IMR-90 (cell line): ENCODE results near the gene PODXL. TPM values are rescaled to one million over a fixed set of nuclear protein-coding genes. Genes with fewer than 3 reads are reported as not detected.

Source experiments
- ATAC-seq: fragments of 200-7000 bp; cut with Tn5 transposase; 2 replicates; pipeline ENCODE4 v1.9.1; 2020; ENCODE audit warnings: low read depth, mild to moderate bottlenecking, moderate library complexity
- BruUV-seq: library from RNA; stranded (reverse); fragments of 400-500 nt; replicated peaks from 2 replicates; lab custom pipeline; 2021; lab: Mats Ljungman, UMichigan
- CTCF ChIA-PET: fragments of 300-600 bp; formaldehyde crosslinking; extraction: SDS; loops from one replicate; lab custom pipeline; 2021; ENCODE audit warnings: antibody characterized with exemption; lab: Yijun Ruan, JAX
- POLR2A ChIA-PET: fragments of 300-600 bp; sonication (Branson Sonifier 250); formaldehyde crosslinking; loops from one replicate; lab custom pipeline; 2022; ENCODE audit warnings: antibody characterized with exemption; ENCODE audit not compliant: unreplicated experiment; lab: Charles Lee
- DNase-seq: peaks from one replicate; pipeline ENCODE4 v3.0.0; 2013
- H2AFZ ChIP-seq: replicated peaks from 2 replicates; pipeline ENCODE3; 2013; ENCODE audit warnings: low read length, mild to moderate bottlenecking; ENCODE audit not compliant: poor library complexity
- H2AK5ac ChIP-seq: 2 replicates; pipeline ENCODE4 v1.6.1; 2013; ENCODE audit warnings: low read depth, low read length, inconsistent platforms
- H2AK9ac ChIP-seq: replicated peaks from 2 replicates; pipeline ENCODE3; 2013; ENCODE audit warnings: mild to moderate bottlenecking, low read depth, low read length, moderate library complexity; ENCODE audit not compliant: poor library complexity
- H2BK120ac ChIP-seq: 2 replicates; pipeline ENCODE4 v1.6.1; 2013; ENCODE audit warnings: low read depth, low read length, inconsistent platforms
- H2BK15ac ChIP-seq: 3 replicates; pipeline ENCODE4 v1.6.1; 2013; ENCODE audit warnings: low read depth, low read length, inconsistent platforms
- H2BK20ac ChIP-seq: 2 replicates; pipeline ENCODE4 v1.6.1; 2013; ENCODE audit warnings: low read depth, mild to moderate bottlenecking, inconsistent platforms, low read length, moderate library complexity
- H2BK5ac ChIP-seq: 2 replicates; pipeline ENCODE4 v1.6.1; 2013; ENCODE audit warnings: mild to moderate bottlenecking, low read depth, low read length, inconsistent platforms; ENCODE audit not compliant: poor library complexity, severe bottlenecking
- H3K14ac ChIP-seq: replicated peaks from 2 replicates; pipeline ENCODE4 v1.6.1; 2013; ENCODE audit warnings: low read depth, low read length, inconsistent platforms
- H3K18ac ChIP-seq: 2 replicates; pipeline ENCODE4 v1.6.1; 2013; ENCODE audit warnings: low read depth, low read length, control low read depth
- H3K23ac ChIP-seq: 2 replicates; pipeline ENCODE4 v1.6.1; 2013; ENCODE audit warnings: low read depth, low read length, inconsistent platforms
- H3K27ac ChIP-seq: 2 replicates; pipeline ENCODE4 v1.5.1; 2013; ENCODE audit warnings: mild to moderate bottlenecking, control low read depth, low read length; ENCODE audit not compliant: insufficient read depth
- H3K27me3 ChIP-seq: 2 replicates; pipeline ENCODE4 v1.6.1; 2013; ENCODE audit warnings: low read length; ENCODE audit not compliant: control insufficient read depth, insufficient read depth
- H3K36me3 ChIP-seq: 2 replicates; pipeline ENCODE4 v1.6.1; 2013; ENCODE audit warnings: low read length, mixed read lengths; ENCODE audit not compliant: control insufficient read depth, insufficient read depth
- H3K4ac ChIP-seq: 2 replicates; pipeline ENCODE4 v1.6.1; 2013; ENCODE audit warnings: low read depth, low read length, inconsistent platforms
- H3K4me1 ChIP-seq: 2 replicates; pipeline ENCODE4 v1.6.1; 2013; ENCODE audit warnings: low read length, mixed read lengths; ENCODE audit not compliant: control insufficient read depth, insufficient read depth
- H3K4me2 ChIP-seq: 2 replicates; pipeline ENCODE4 v1.6.1; 2013; ENCODE audit warnings: low read depth, mild to moderate bottlenecking, control low read depth, low read length, moderate library complexity
- H3K4me3 ChIP-seq: 2 replicates; pipeline ENCODE4 v1.5.1; 2013; ENCODE audit warnings: low read depth, mild to moderate bottlenecking, control low read depth, low read length, moderate library complexity; ENCODE audit not compliant: insufficient read depth
- H3K56ac ChIP-seq: 2 replicates; pipeline ENCODE4 v1.6.1; 2013; ENCODE audit warnings: low read length, inconsistent platforms; ENCODE audit not compliant: insufficient read depth; ENCODE audit errors: extremely low read depth
- H3K79me1 ChIP-seq, 2 experiments: 2 replicates each; pipeline ENCODE4 v1.6.1; 2013; ENCODE audit warnings: low read length in 2 of 2, inconsistent platforms in 1 of 2, low read depth in 1 of 2
- H3K9ac ChIP-seq: 2 replicates; pipeline ENCODE4 v1.6.1; 2013; ENCODE audit warnings: low read depth, low read length, control low read depth
- H3K9me1 ChIP-seq: 2 replicates; pipeline ENCODE4 v1.6.1; 2013; ENCODE audit warnings: low read length, inconsistent platforms; ENCODE audit not compliant: insufficient read depth
- H3K9me3 ChIP-seq: 2 replicates; pipeline ENCODE4 v1.6.1; 2013; ENCODE audit warnings: low read length; ENCODE audit not compliant: control insufficient read depth, insufficient read depth
- H4K20me1 ChIP-seq: 2 replicates; pipeline ENCODE4 v1.6.1; 2013; ENCODE audit warnings: low read length, inconsistent platforms; ENCODE audit not compliant: insufficient read depth
- H4K5ac ChIP-seq: 2 replicates; pipeline ENCODE4 v1.6.1; 2013; ENCODE audit warnings: mild to moderate bottlenecking, low read depth, low read length, control low read depth
- H4K8ac ChIP-seq, 2 experiments: 2 replicates each; pipeline ENCODE4 v1.6.1; 2013; ENCODE audit warnings: low read depth in 2 of 2, low read length in 2 of 2, control low read depth in 1 of 2, inconsistent platforms in 1 of 2
- H4K91ac ChIP-seq: 2 replicates; pipeline ENCODE4 v1.6.1; 2013; ENCODE audit warnings: low read depth, low read length, inconsistent platforms; ENCODE audit not compliant: insufficient read depth
- BHLHE40 ChIP-seq: fragments of 150-350 bp; IDR thresholded peaks from 2 replicates; pipeline ENCODE4 v1.6.1; 2016; ENCODE audit warnings: mild to moderate bottlenecking, low read depth, low read length
- CHD1 ChIP-seq: IDR thresholded peaks from 2 replicates; pipeline ENCODE4 v1.6.1; 2012; ENCODE audit warnings: low read depth, low read length, improper control_type of control experiment
- CTCF ChIP-seq: conservative IDR thresholded peaks from 2 replicates; pipeline ENCODE4 v1.5.1; 2012; ENCODE audit warnings: mild to moderate bottlenecking, low read depth, low read length, improper control_type of control experiment
- FOS ChIP-seq: fragments of 150-350 bp; IDR thresholded peaks from 2 replicates; pipeline ENCODE4 v1.6.1; 2016; ENCODE audit warnings: low read depth, low read length
- MAFK ChIP-seq: IDR thresholded peaks from 2 replicates; pipeline ENCODE4 v1.6.1; 2012; ENCODE audit warnings: low read depth, low read length, improper control_type of control experiment
- MXI1 ChIP-seq: IDR thresholded peaks from 2 replicates; pipeline ENCODE4 v1.6.1; 2012; ENCODE audit warnings: low read depth, mild to moderate bottlenecking, low read length, moderate library complexity, borderline replicate concordance
- RAD21 ChIP-seq: IDR thresholded peaks from 2 replicates; pipeline ENCODE4 v1.6.1; 2012; ENCODE audit warnings: low read length, improper control_type of control experiment
- RCOR1 ChIP-seq: IDR thresholded peaks from 2 replicates; pipeline ENCODE4 v1.6.1; 2012; ENCODE audit warnings: mild to moderate bottlenecking, low read length, improper control_type of control experiment; ENCODE audit not compliant: insufficient replicate concordance
- RFX5 ChIP-seq: IDR thresholded peaks from 2 replicates; pipeline ENCODE4 v1.8.0; 2012; ENCODE audit warnings: low read depth, mild to moderate bottlenecking, low read length, moderate library complexity
- WGBS, 2 experiments: methylation state at CpG; one replicate each; pipeline versions ENCODE4 v1.1.5 to v1.1.7; 2013; ENCODE audit warnings: missing lambda C conversion rate in 2 of 2; ENCODE audit not compliant: insufficient read length in 1 of 2; ENCODE audit errors: extremely low coverage in 2 of 2; 5-methylcytosine and 5-hydroxymethylcytosine counted together
- dilution Hi-C: fragments of 300-500 bp; cut with HindIII; formaldehyde crosslinking; loops from one replicate; pipeline ENCODE4 v1.14.3; 2018; ENCODE audit warnings: low sequenced_read_pairs; ENCODE audit not compliant: unreplicated experiment
- in situ Hi-C: fragments of 300-500 bp; cut with MboI; formaldehyde crosslinking; loops from 3 replicates; pipeline ENCODE4 v1.14.3; 2019; ENCODE audit warnings: low sequenced_read_pairs, inconsistent platforms, mixed read lengths
- intact Hi-C: fragments of 100-400 bp; cut with micrococcal nuclease; formaldehyde crosslinking; loops from 2 replicates; pipeline ENCODE4 v1.10.0; 2022
- polyA plus RNA-seq, 3 experiments: library from polyadenylated mRNA; depleted of rRNA; stranded (reverse); fragments of >200 nt; gene quantifications; 2 replicates each; pipeline ENCODE4 v1.2.3, GENCODE V29; 2012; ENCODE audit warnings: low replicate concordance in 1 of 3
- total RNA-seq: library from RNA; depleted of rRNA; stranded (reverse); fragments of >200 nt; gene quantifications from 2 replicates; pipeline ENCODE4 v1.2.3, GENCODE V29; 2012

Gene PODXL
- total and polyA plus RNA-seq, 2 of the 4 experiments (the other 2 are of a cell fraction): 1.3 to 3.8 TPM

- H2BK120ac ChIP-seq: no peak overlapping the region
- H4K5ac ChIP-seq: no peak overlapping the region
- no peaks in the 10 kb centered on the region; the same call in 1 of the 2 replicates for H3K27me3 ChIP-seq
- no TSS peak for BruUV-seq
- peaks cover 0 to 6% of the 10 kb centered on the region in 2 experiments; a peak in 1 of 4 replicates for H3K79me1 ChIP-seq
- no peak overlapping the region for H2BK15ac ChIP-seq
- H4K91ac ChIP-seq: no peak overlapping the region
- no peak overlapping the region for H2BK5ac ChIP-seq
- H2BK20ac ChIP-seq: no peak overlapping the region
- peaks cover 4% of the 10 kb centered on the region for H3K9me1 ChIP-seq
- intact Hi-C loops (no loop called here), in situ Hi-C loops (loop anchor here (5.0 kb wide), 1 partner anchor 141 kb away; no protein-coding TSS in a partner anchor), dilution Hi-C loops (no loop called here)
- POLR2A ChIA-PET: no interaction called here
- no peak overlapping the region for H3K56ac ChIP-seq
- no peak for DNase-seq
- no peaks in the 10 kb centered on the region for H3K36me3 ChIP-seq
- WGBS, 2 experiments: 93% methylated on average over 2 of the region's 9 CpGs; no CpG with 5 or more reads in 1 of the 2 experiments
- H3K27ac ChIP-seq: no peak overlapping the region
- no peak overlapping the region for H2AK5ac ChIP-seq
- no peak overlapping the region for H3K4ac ChIP-seq
- no peak overlapping the region for H3K23ac ChIP-seq
- H3K9me3 ChIP-seq: no peaks in the 10 kb centered on the region
- no peak overlapping the region for H2AK9ac ChIP-seq
- no peak overlapping the region for H2AFZ ChIP-seq
- ATAC-seq: no peak
- H3K9ac ChIP-seq: no peak overlapping the region
- no peak overlapping the region for H3K18ac ChIP-seq
- no peaks in the 10 kb centered on the region for H4K20me1 ChIP-seq
- no peaks in the 10 kb centered on the region for H3K4me1 ChIP-seq
- CTCF ChIA-PET: interaction anchor here (1.2 kb wide), 1 partner anchor 122 kb away, joined by 3 read pairs; no protein-coding TSS in a partner anchor
- TF ChIP-seq MXI1 (no peak), CTCF (no peak), CHD1 (no peak), RCOR1 (no peak), BHLHE40 (no peak), MAFK (no peak), FOS (no peak), RAD21 (no peak), RFX5 (no peak)
- H4K8ac ChIP-seq: no peak overlapping the region
- H3K4me2 ChIP-seq: no peak overlapping the region
- H3K4me3 ChIP-seq: no peak overlapping the region
- no peak overlapping the region for H3K14ac ChIP-seq
These were observed 45.4 kb downstream of the PODXL start for GRCh38 chr7:131511071-131511470.
